KG1 (cell line): ENCODE measurements around the gene DDR2.
"Not testable (repeated sequence)": the region's sequence is repeated elsewhere in the genome, so short reads cannot be mapped to it uniquely, and the experiment has no call there.

Source experiments
- DNase-seq: peaks from one replicate; lab custom pipeline; 2025; lab: John Stamatoyannopoulos, UW

DDR2 gene

DNA sequence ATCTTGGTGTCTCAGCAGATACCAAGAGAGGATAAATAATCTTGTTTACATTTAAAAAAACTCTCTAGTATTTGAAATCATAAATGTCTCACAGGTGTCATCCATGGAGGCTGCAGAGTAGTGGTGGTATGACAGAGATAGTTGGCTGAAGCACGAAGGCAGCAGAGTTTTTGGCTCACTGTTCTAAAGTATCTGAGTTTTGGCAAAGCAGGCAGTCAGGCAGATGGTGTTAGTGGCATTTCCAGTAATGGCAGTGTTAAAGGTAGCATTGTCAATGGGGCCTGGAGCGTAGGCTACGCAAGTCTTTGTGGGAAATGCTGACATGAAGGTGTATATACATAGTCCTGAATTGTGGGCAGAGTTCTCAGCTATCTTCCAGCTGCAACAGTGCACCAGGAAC lies 89.8 kb downstream of the DDR2 start:
- DNase-seq = no peak

DNA sequence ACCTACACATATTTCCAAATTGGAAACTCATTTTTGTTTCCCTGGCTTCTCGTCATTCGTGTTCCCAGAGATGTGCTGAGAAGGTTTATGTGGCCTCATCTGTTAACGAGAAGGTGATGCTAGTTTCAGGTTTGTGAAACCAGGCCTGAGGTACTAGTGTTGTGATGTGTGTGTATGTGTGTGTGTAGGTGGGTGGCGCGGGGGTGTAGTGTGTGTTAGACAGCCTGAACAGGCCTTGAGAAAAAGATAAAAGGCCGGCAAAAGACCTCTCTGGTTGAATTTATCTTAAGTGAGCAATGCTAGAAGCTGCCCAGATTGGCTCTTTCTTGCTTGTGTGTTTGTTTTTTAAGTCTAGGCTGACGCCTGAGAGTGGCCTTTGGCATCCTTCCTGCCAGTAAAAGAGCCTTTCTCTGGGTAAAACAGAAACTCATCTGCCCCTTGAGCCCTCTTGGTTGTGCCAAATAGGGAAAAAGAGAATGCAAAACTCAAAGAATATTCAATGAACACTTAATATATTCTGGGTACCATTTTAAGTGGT lies 92.4 kb downstream of the DDR2 start:
- DNase-seq = no peak

DNA sequence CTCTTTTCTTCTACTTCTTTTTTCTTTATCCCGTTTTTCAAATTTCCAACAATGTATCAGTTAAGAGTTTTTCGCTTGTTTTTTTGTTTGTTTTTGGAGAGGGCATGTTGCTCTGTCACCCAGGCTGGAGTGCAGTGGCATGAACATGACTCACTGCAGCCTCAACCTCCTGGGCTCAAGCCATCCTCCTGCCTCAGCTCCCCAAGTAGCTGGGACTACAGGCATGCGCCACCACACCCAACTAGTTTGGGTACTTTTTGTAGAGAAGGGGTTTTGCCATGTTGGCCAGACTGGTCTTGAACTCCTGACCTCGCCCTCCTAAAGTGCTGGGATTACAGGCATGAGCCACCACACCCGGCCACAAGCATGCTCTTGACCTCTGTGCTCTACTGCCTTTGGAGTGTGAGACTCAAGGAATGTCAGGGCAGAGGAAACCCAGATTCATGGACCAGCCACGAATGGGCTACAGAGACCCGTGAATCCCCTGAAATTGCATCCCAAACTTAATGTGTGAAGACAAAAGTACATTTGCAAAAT lies 93.1 kb downstream of the DDR2 start:
- no peak for DNase-seq

DNA sequence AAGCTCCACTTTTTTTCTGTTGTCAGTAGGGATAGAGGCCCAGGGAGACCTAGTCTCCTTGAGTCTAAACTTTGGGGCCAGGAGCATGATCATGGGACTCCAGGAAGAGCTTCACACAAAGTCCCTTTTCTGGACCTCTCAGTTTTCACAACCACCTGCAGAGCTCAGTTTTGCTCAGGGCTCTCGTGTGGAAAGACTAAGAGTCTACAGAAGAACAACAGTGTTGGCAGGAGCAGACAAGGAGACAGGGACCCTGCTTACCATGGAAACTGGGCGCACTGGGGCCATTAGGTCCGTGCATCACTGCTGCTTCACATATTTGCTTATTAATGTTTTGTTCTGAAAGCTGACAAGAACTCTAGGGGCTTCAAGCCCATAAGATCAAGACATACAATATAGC lies 94.3 kb downstream of the DDR2 start:
- DNase-seq = no peak

- DNase-seq = not testable (repeated sequence)
These were observed 95.2 kb downstream of the DDR2 start for GRCh38 chr1:162727493-162727892.

- no peak for DNase-seq
These were observed 96.3 kb downstream of the DDR2 start for GRCh38 chr1:162728573-162728972.

DNA sequence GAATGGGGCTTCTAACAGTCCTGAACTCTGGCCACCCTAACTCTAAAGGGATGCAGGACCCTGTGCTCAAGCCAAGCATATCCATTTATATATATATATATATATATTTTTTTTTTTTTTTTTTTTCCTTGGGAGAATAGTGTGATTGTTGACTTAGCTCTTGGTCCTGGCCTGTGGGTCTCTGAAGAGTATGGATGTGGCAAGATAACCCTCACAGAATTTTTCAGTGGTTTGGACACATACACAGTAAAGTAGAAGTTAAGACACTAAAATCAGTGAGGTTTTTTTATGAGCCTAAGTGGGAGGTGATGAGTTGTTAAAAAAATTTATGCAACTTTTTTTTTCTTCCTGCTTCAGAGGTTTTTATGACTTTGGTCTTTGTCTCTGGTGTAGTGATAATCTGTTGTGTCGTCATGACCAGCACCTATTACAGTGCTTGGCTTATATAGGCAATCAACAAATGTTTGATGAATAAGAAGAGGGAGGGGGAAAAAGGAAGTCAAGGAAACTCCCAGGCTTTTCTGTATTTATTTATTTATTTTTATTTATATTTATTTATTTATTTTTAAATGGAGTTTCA lies 97.0 kb downstream of the DDR2 start:
- not testable (repeated sequence) for DNase-seq

DNA sequence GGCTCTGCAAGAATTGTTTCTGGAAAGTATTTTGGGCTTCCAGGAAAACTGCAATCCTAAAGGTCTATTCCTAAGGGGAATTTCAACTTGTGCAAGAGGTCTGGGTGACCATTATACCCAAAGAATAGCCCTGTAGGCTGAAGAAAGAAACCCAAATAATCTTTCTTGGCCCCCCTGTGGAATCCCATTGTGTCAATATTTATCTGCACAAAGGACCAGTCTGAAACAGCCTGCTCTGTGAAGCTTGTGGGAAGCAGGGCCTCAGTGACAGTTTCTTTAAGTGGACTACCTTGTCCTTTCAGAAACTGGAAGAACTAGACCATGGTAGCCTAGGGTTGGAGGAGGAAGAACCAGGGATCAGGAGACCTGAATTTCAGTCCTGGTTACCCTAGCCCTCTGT lies 99.8 kb downstream of the DDR2 start:
- no peak for DNase-seq

DNA sequence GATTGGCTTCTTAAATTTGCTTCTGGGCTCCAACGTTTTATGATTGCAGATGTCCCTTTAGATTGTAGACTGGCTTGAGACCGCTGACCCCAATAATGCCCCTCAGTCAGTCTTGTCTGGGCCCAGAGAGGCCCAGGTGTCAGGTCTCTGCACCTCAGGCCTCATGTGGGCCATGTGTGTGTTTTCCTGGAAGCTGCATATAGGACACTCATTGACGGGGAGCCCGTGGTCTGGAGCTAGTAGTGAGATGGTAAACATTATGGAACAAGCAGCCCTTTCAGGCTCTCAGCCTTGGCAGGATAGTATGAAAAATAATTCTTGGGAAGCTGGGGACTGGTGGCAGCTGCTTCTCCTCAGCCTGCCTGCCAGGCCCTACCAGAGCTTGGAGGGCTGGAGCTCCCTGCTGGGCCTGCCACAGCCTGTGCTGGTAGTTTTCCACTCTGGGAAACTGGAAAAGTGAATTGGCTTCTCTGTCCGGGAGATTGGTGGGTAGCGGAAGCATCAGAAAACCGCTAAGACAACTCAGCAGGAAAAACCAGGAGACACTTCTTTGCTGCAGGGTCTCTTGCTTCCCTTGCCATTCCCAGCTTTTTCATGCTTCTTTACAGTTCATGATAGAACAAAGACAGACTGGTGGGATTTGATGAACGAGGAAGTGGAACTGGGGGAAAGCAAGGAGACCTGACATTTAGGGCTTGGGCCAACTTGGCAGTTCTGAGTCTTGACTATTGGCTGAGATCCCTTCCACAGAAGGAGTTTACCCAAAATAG lies 100.5 kb downstream of the DDR2 start:
- no peak for DNase-seq

- DNase-seq = no peak
These were observed 101.0 kb downstream of the DDR2 start for GRCh38 chr1:162733336-162733590.

DNA sequence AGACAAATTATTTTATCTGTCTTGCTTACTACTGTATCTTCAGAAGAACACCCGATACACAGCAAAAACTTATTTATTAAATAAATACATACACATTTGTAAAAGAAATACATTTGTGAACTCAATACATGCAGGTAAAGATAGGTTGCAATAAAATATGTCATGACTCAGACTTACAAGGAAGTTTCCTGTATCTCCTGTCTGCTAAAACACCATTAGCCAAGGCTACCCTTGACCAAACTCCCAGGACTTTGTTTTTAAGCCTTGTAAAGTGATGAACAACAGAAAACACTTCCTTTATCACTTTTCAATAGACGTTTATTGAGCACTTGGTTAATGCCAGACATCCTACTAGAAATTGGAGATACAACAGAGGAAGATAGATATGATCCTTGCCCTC lies 101.8 kb downstream of the DDR2 start:
- no peak for DNase-seq

DNA sequence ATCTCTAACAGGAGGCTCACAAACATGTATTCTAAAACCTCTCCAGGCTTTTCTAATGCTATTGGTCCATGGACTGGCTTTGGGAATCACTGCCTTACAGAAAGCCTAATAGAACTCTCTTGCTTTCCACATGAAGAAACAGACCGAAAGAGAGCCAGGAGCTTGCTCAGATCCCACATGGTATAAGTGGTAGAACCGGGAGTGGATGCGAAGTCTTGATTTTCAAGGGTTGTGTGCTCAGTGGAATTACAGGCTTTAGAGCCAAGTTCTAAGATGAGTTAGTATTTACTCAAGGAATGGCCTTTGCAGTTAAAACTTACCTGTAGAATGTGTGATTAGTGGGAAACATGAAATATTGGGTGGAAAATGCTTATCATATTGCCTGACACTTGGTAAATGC lies 103.9 kb downstream of the DDR2 start:
- DNase-seq = no peak

DNA sequence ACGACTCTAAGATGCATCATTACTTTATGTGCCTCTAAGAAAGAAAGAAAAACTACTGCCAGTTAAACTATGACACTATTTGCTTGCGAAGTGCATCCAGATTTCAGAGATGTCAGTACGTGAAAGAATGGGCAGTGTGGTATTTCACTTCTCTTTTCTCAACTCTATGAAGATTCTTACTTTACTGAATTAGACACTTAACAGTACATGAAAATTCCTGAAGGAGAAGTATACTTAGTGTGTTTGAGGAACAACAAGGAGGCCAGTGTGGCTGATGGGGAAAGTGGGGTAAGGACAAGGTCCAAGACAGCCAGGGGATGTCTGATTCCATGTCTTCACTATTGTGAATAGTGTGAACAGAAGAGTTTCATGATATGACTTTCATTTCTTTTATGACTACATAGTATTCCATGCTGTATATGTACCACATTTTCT lies 104.4 kb downstream of the DDR2 start:
- no peak for DNase-seq

DNA sequence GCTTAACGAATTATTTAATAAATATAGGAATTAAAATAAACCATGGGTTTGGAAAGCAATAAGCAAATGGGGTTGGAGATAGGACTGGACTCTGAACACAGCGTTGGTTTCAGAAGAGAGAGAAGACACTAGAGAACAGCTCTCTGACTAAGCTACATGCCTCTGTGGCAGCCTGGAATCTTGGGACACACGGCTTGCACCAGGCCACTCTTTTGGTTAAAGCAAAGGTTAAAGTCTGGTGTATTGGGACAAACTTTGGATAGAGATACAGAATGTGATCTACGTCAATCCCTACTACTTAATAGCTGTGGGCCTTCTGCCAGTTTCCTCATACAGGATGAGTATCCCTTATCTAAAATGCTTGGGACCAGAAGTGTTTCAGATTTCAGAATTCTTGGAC lies 108.5 kb downstream of the DDR2 start:
- no peak for DNase-seq

DNA sequence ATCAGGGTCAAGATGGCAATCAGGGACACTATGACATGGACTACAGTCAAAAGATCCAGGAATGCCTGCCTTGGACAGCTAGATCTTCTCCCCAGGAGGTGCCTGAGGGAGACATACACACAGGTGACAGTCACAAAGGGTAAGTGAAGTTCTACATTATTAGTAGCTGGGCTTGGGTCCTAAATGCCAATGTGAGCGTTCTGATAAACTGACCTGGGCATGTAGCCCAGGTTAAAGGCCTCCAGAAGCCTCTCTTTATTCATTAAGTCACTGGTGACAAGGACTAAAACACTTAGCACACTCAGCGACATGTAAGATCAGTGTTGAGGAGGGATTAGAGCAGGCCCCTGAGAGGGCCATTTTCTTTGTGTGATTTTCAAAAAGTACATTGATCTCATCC lies 109.3 kb downstream of the DDR2 start:
- no peak for DNase-seq

DNA sequence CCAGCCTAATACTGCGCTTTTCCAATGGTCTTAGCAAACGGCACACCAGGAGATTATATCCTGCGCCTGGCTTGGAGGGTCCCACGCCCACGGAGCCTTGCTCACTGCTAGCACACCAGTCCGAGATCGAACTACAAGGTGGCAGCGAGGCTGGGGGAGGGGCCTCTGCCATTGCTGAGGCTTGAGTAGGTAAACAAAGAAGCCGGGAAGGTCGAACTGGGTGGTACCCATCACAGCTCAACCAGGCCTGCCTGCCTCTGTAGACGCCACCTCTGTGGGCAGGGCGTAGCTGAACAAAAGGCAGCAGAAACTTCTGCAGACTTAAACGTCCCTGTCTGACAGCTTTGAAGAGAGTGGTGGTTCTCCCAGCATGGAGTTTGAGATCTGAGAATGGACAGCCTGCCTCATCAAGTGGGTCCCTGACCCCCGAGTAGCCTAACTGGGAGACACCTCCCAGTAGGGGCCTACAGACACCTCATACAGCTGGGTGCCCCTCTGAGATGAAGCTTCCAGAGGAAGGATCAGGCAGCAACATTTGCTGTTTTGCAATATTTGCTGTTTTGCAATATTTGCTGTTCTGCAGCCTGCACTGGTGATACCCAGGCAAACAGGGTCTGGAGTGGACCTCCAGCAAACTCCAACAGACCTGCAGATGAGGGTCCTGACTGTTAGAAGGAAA lies 114.1 kb downstream of the DDR2 start:
- DNase-seq = not testable (repeated sequence)

- DNase-seq = no peak
These were observed 120.9 kb downstream of the DDR2 start for GRCh38 chr1:162753001-162753658.

- no peak for DNase-seq
These were observed 121.8 kb downstream of the DDR2 start for GRCh38 chr1:162753998-162754585.

DNA sequence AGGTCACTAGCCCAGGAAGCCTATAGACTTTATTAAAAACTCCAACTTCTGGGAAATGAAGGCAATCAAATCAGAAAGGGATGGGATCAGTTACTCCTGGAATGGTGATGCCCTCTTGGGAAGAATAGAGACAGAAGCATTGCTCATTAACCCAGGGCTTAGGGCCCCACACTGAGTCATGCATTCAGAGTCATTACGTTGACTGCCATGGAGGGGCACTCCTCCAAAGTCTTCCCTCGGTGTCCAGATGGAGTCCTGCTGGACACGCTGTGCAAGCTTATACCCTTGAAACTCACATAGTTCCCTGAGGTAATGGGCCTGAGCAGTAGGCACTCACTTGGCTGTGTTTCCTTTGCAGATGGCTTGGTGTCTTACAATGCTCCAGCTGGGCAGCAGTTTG lies 123.0 kb downstream of the DDR2 start:
- DNase-seq = no peak

GRCh38 chr1:162756523-162756922 lies 124.3 kb downstream of the DDR2 start:
- no peak for DNase-seq

DNA sequence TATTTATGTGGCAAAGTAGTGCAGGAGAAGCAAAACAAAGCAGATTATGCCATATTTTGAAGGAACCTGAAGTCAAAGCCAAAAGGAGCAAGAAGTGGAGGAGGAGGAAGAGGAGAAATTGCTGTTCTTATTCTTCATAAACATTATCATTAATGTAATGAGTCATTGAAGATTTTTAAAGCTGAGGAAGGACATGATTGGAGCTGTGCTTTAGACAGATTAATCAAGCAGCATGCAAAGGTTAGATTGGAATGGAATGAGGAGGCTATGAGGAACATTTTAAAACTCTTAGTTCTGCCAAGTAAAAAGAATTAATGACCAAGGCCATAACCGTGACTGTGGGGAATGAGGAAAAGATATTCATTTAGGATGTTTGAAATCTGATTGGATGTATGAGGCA lies 125.2 kb downstream of the DDR2 start:
- DNase-seq = no peak

DNA sequence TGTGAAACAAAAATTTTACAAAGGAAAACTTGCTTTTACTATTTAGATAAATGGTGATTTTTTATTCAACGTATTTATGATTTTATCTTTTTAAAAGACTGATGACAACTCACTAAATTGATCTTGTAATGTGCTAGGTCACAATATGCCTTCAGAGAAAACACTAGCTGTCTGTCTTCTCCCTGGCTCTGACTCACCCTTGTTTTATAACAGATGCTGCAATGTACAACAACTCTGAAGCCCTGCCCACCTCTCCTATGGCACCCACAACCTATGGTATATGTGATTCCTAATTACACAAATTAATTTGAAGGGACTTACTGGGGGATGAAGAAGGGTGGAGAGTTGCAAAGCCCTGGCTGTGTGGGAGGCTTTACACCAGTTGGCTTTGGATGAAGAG lies 133.5 kb downstream of the DDR2 start:
- DNase-seq = no peak
